Measurements from ENCODE around the gene CPTP. TPM values are rescaled to one million over a fixed set of nuclear protein-coding genes. Genes with fewer than 3 reads are reported as not detected.

CPTP gene
- total and polyA plus RNA-seq, 2 of the 13 experiments (the other 11 are each of a cell fraction or from before 2014, with no cell fraction given) = 5.5 to 9.3 TPM

DNA sequence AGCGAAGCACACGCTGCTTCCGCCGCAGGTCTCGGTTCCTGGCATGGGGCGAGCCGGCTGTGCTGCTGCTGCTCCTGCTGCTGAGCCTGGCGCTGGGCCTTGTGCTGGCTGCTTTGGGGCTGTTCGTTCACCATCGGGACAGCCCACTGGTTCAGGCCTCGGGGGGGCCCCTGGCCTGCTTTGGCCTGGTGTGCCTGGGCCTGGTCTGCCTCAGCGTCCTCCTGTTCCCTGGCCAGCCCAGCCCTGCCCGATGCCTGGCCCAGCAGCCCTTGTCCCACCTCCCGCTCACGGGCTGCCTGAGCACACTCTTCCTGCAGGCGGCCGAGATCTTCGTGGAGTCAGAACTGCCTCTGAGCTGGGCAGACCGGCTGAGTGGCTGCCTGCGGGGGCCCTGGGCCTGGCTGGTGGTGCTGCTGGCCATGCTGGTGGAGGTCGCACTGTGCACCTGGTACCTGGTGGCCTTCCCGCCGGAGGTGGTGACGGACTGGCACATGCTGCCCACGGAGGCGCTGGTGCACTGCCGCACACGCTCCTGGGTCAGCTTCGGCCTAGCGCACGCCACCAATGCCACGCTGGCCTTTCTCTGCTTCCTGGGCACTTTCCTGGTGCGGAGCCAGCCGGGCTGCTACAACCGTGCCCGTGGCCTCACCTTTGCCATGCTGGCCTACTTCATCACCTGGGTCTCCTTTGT lies 9.1 kb downstream of the CPTP start (continued):
- TF ChIP-seq, protein P1, sequence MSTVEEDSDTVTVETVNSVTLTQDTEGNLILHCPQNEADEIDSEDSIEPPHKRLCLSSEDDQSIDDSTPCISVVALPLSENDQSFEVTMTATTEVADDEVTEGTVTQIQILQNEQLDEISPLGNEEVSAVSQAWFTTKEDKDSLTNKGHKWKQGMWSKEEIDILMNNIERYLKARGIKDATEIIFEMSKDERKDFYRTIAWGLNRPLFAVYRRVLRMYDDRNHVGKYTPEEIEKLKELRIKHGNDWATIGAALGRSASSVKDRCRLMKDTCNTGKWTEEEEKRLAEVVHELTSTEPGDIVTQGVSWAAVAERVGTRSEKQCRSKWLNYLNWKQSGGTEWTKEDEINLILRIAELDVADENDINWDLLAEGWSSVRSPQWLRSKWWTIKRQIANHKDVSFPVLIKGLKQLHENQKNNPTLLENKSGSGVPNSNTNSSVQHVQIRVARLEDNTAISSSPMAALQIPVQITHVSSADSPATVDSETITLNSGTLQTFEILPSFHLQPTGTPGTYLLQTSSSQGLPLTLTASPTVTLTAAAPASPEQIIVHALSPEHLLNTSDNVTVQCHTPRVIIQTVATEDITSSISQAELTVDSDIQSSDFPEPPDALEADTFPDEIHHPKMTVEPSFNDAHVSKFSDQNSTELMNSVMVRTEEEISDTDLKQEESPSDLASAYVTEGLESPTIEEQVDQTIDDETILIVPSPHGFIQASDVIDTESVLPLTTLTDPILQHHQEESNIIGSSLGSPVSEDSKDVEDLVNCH (CRISPR knock-in tag; IDR thresholded peaks at IDR 0.05) = no peak
- no peak for TF ChIP-seq HDAC6 (IDR thresholded peaks at IDR 0.05; ENCODE audit: low read depth, low read length)
- TF ChIP-seq RBM39 (IDR thresholded peaks at IDR 0.05; ENCODE audit: low read depth, low read length, poor library complexity, severe bottlenecking) = no peak
- no peak for TF ChIP-seq ZBTB7B (CRISPR knock-in tag; IDR thresholded peaks at IDR 0.05)
- peak; percentile 61; the same call in 1 of the 2 replicates for TF ChIP-seq ZNF768 (CRISPR knock-in tag; IDR thresholded peaks at IDR 0.05)
- TF ChIP-seq SALL1 (CRISPR knock-in tag; IDR thresholded peaks at IDR 0.05) = no peak
- TF ChIP-seq SOX13 (IDR thresholded peaks at IDR 0.05) = no peak
- no peak for TF ChIP-seq SOX13 (CRISPR knock-in tag; conservative IDR thresholded peaks at IDR 0.05 in 1 of 2, IDR thresholded peaks at IDR 0.05 in 1 of 2)
- no peak for TF ChIP-seq ZNF780A (CRISPR knock-in tag; IDR thresholded peaks at IDR 0.05)
- TF ChIP-seq ZNF850 (CRISPR knock-in tag; conservative IDR thresholded peaks at IDR 0.05) = no peak
- no peak for TF ChIP-seq SOX6 (IDR thresholded peaks at IDR 0.05)
- no peak for TF ChIP-seq SOX6 (CRISPR knock-in tag; IDR thresholded peaks at IDR 0.05)
- TF ChIP-seq MBNL3 (CRISPR knock-in tag; conservative IDR thresholded peaks at IDR 0.05) = no peak
- no peak for TF ChIP-seq TCF12 (IDR thresholded peaks at IDR 0.05)
- TF ChIP-seq TCF12 (CRISPR knock-in tag; IDR thresholded peaks at IDR 0.05) = no peak
- TF ChIP-seq NKX3-1 (CRISPR knock-in tag; IDR thresholded peaks at IDR 0.05) = no peak
- TF ChIP-seq POLR2A (IDR thresholded peaks at IDR 0.05; ENCODE audit: insufficient read depth in 1 of 2, low read depth in 2 of 2, low read length in 2 of 2) = no peak
- TF ChIP-seq, protein P2, sequence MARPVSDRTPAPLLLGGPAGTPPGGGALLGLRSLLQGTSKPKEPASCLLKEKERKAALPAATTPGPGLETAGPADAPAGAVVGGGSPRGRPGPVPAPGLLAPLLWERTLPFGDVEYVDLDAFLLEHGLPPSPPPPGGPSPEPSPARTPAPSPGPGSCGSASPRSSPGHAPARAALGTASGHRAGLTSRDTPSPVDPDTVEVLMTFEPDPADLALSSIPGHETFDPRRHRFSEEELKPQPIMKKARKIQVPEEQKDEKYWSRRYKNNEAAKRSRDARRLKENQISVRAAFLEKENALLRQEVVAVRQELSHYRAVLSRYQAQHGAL (CRISPR knock-in tag; IDR thresholded peaks at IDR 0.05; ENCODE audit: not compliant biosample characterization) = no peak
- TF ChIP-seq RELA (CRISPR knock-in tag; IDR thresholded peaks at IDR 0.05) = no peak
- TF ChIP-seq SIX4 (CRISPR knock-in tag; IDR thresholded peaks at IDR 0.05) = no peak
- TF ChIP-seq, protein P3, sequence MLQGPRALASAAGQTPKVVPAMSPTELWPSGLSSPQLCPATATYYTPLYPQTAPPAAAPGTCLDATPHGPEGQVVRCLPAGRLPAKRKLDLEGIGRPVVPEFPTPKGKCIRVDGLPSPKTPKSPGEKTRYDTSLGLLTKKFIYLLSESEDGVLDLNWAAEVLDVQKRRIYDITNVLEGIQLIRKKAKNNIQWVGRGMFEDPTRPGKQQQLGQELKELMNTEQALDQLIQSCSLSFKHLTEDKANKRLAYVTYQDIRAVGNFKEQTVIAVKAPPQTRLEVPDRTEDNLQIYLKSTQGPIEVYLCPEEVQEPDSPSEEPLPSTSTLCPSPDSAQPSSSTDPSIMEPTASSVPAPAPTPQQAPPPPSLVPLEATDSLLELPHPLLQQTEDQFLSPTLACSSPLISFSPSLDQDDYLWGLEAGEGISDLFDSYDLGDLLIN (CRISPR knock-in tag; IDR thresholded peaks at IDR 0.05; ENCODE audit: borderline replicate concordance) = no peak
- TF ChIP-seq HNRNPH1 (optimal IDR thresholded peaks at IDR 0.05; ENCODE audit: low read depth, low read length) = no peak
- TF ChIP-seq, protein P4, sequence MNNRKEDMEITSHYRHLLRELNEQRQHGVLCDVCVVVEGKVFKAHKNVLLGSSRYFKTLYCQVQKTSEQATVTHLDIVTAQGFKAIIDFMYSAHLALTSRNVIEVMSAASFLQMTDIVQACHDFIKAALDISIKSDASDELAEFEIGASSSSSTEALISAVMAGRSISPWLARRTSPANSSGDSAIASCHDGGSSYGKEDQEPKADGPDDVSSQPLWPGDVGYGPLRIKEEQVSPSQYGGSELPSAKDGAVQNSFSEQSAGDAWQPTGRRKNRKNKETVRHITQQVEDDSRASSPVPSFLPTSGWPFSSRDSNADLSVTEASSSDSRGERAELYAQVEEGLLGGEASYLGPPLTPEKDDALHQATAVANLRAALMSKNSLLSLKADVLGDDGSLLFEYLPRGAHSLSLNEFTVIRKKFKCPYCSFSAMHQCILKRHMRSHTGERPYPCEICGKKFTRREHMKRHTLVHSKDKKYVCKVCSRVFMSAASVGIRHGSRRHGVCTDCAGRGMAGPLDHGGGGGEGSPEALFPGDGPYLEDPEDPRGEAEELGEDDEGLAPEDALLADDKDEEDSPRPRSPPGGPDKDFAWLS (CRISPR knock-in tag; IDR thresholded peaks at IDR 0.05; ENCODE audit: borderline replicate concordance) = no peak
- peak; percentile 38; the same call in 1 of the 2 replicates for TF ChIP-seq ZFY (CRISPR knock-in tag; IDR thresholded peaks at IDR 0.05)
- peak; percentile 49 for TF ChIP-seq RBFOX2 (IDR thresholded peaks at IDR 0.05; ENCODE audit: low read depth, low read length)
- no peak for TF ChIP-seq ZKSCAN8 (CRISPR knock-in tag; IDR thresholded peaks at IDR 0.05; ENCODE audit: borderline replicate concordance)
- TF ChIP-seq SATB2 (CRISPR knock-in tag; IDR thresholded peaks at IDR 0.05) = no peak
